Osteocyte (in vitro differentiated cells): ENCODE data around the gene IL1RL2. TPM values are rescaled to one million over a fixed set of nuclear protein-coding genes. Genes with fewer than 3 reads are reported as not detected.

Experiments used
- DNase-seq: peaks from one replicate; pipeline ENCODE4 v3.0.0; 2021; ENCODE audit warnings: mixed read lengths; ENCODE audit not compliant: unreplicated experiment; ENCODE audit errors: extremely low spot score
- H3K27ac Mint-ChIP-seq: one replicate; pipeline ENCODE4 v1.8.0; 2021; ENCODE audit warnings: mild to moderate bottlenecking, mixed read lengths; ENCODE audit not compliant: unreplicated experiment
- H3K27me3 Mint-ChIP-seq: one replicate; pipeline ENCODE4 v1.8.0; 2021; ENCODE audit warnings: mixed read lengths; ENCODE audit not compliant: unreplicated experiment
- H3K36me3 Mint-ChIP-seq: one replicate; pipeline ENCODE4 v1.8.0; 2021; ENCODE audit warnings: mixed read lengths; ENCODE audit not compliant: unreplicated experiment
- H3K4me1 Mint-ChIP-seq: one replicate; pipeline ENCODE4 v1.8.0; 2021; ENCODE audit warnings: mixed read lengths; ENCODE audit not compliant: unreplicated experiment
- H3K4me3 Mint-ChIP-seq: one replicate; pipeline ENCODE4 v1.8.0; 2021; ENCODE audit warnings: mild to moderate bottlenecking, moderate library complexity, mixed read lengths; ENCODE audit not compliant: unreplicated experiment
- H3K9me3 Mint-ChIP-seq: one replicate; pipeline ENCODE4 v1.8.0; 2021; ENCODE audit warnings: mixed read lengths; ENCODE audit not compliant: unreplicated experiment
- CTCF ChIP-seq: fragments of 200-600 bp; sonication (generic); IDR thresholded peaks from 2 replicates; pipeline ENCODE4 v1.5.0; 2021; ENCODE audit warnings: antibody characterized with exemption, mild to moderate bottlenecking, moderate library complexity
- total RNA-seq: library from RNA; stranded (reverse); gene quantifications from 2 replicates; pipeline ENCODE4 v1.2.1, GENCODE V29; 2021

Gene IL1RL2
- total RNA-seq, 1 donor from 2014 or later: 0.21 TPM

GRCh38 chr2:102206666-102207341, 20.0 kb downstream of the IL1RL2 start:
- H3K27me3 Mint-ChIP-seq: peaks cover 8% of the 10 kb centered on the region
- peaks cover 32% of the 10 kb centered on the region for H3K9me3 Mint-ChIP-seq
- H3K36me3 Mint-ChIP-seq: peaks cover 2% of the 10 kb centered on the region
- no peak overlapping the region for H3K27ac Mint-ChIP-seq
- no peak for TF ChIP-seq CTCF
- H3K4me3 Mint-ChIP-seq: no peak overlapping the region
- no peak for DNase-seq
- H3K4me1 Mint-ChIP-seq: no peaks in the 10 kb centered on the region

- no peak for DNase-seq
- Mint-ChIP-seq H3K9me3 (peaks cover 23% of the 10 kb centered on the region), H3K36me3 (peaks cover under 1% of the 10 kb centered on the region), H3K27ac (no peak overlapping the region), H3K4me3 (no peak overlapping the region), H3K27me3 (peaks cover 3% of the 10 kb centered on the region), H3K4me1 (no peaks in the 10 kb centered on the region)
- no peak for TF ChIP-seq CTCF
Measured at GRCh38 chr2:102208774-102209173, 22.0 kb downstream of the IL1RL2 start.

GRCh38 chr2:102209474-102209873, 22.7 kb downstream of the IL1RL2 start:
- H3K27ac Mint-ChIP-seq: no peak overlapping the region
- no peaks in the 10 kb centered on the region for H3K36me3 Mint-ChIP-seq
- H3K27me3 Mint-ChIP-seq: no peaks in the 10 kb centered on the region
- DNase-seq: no peak
- TF ChIP-seq CTCF: no peak
- H3K9me3 Mint-ChIP-seq: peaks cover 17% of the 10 kb centered on the region
- no peaks in the 10 kb centered on the region for H3K4me1 Mint-ChIP-seq
- no peak overlapping the region for H3K4me3 Mint-ChIP-seq

- TF ChIP-seq CTCF: no peak
- Mint-ChIP-seq H3K36me3 (peaks cover 6% of the 10 kb centered on the region), H3K27me3 (peaks cover 2% of the 10 kb centered on the region), H3K27ac (no peak overlapping the region), H3K4me3 (no peak overlapping the region), H3K4me1 (no peaks in the 10 kb centered on the region), H3K9me3 (peaks cover 25% of the 10 kb centered on the region)
- DNase-seq: no peak
Measured at GRCh38 chr2:102217032-102217431, 30.2 kb downstream of the IL1RL2 start.

- H3K36me3 Mint-ChIP-seq: no peaks in the 10 kb centered on the region
- no peak for TF ChIP-seq CTCF
- peaks cover 2% of the 10 kb centered on the region for H3K27me3 Mint-ChIP-seq
- H3K4me1 Mint-ChIP-seq: peaks cover 35% of the 10 kb centered on the region
- H3K9me3 Mint-ChIP-seq: no peaks in the 10 kb centered on the region
- peak; percentile 60 for DNase-seq
- no peak overlapping the region for H3K4me3 Mint-ChIP-seq
- no peak overlapping the region for H3K27ac Mint-ChIP-seq
Measured at GRCh38 chr2:102224824-102225739, 38.3 kb downstream of the IL1RL2 start.
